Measurements from ENCODE around the gene DLX6.

Gene DLX6

DNA sequence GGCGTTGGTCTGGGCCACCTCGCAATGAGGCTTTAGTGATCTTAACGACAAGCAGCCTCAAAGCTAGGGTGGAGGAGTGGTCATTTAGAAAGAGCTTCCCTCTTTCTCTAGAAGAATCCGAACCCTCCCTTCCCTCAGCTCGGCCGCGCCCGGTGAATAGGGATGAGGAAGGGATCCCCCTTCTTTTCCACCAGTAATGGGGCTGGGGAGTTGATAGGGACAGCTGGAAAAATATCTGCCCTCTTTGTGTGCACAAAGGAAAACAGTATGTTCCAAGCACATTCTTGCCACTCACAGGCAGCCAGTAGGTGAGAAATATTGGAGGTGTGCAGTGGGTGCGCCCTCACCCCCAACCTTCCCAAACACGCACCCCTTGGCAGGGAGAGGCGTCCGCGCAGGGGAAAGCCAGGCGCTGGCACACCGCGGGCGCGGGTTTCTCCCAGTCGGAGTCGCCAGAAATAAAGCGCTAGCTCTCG is 12.8 kb downstream of the DLX6 start:
- in situ Hi-C loops (cut with HindIII; ENCODE audit: low pct_ligation_motif_present, low sequenced_read_pairs), result no loop called here
- TF ChIP-seq, protein P1, sequence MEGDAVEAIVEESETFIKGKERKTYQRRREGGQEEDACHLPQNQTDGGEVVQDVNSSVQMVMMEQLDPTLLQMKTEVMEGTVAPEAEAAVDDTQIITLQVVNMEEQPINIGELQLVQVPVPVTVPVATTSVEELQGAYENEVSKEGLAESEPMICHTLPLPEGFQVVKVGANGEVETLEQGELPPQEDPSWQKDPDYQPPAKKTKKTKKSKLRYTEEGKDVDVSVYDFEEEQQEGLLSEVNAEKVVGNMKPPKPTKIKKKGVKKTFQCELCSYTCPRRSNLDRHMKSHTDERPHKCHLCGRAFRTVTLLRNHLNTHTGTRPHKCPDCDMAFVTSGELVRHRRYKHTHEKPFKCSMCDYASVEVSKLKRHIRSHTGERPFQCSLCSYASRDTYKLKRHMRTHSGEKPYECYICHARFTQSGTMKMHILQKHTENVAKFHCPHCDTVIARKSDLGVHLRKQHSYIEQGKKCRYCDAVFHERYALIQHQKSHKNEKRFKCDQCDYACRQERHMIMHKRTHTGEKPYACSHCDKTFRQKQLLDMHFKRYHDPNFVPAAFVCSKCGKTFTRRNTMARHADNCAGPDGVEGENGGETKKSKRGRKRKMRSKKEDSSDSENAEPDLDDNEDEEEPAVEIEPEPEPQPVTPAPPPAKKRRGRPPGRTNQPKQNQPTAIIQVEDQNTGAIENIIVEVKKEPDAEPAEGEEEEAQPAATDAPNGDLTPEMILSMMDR (IDR thresholded peaks at IDR 0.05; ENCODE audit: low read depth, low read length, missing control alignments), result no peak
- Histone ChIP-seq H3K4me3 (ENCODE audit: low read depth, low read length) (no peak overlapping the region), H3K27ac (no peak overlapping the region), H3K27me3 (replicated peaks) (peaks cover 93% of the 10 kb centered on the region), H3K36me3 (replicated peaks) (no peaks in the 10 kb centered on the region)
- no peak for DNase-seq

DNA sequence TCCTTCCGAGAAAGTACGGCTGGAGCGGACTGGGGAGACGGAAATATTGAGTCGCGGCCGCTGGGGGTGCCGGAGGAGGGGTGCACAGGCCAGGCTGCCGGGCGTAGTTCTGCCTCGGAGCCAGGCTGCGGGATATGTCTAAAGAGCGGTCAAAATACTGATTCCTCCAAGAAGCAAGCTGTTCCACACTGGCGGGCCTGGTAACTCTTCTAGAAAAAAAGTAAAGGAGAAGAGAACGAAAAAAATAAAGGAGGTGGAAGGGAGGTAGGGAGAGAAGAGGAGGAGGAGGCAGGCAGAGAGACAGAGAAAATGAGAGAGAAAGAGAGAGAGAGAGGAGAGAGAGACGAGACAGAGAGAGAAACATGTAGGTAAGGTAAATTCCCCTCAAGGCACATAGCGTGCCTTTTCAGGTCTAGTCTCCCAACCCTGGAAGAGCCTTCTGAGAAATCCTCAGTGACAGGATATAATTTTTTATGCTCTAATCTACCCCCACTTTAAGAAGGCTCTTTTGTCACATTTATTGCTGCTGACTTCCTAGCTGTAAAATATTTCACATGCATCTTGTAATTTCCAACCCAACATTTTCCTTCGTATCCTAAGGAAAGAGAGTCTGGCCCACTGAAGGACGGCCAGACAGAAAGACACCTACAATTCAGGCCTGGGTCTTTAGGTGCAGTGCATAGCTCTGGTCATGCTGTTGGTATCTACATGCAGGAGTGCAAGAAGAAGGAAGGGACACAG is 13.6 kb downstream of the DLX6 start:
- TF ChIP-seq, protein P1 (IDR thresholded peaks at IDR 0.05; ENCODE audit: low read depth, low read length, missing control alignments), result no peak
- no peaks in the 10 kb centered on the region for H3K36me3 ChIP-seq (replicated peaks)
- H3K27ac ChIP-seq, result no peak overlapping the region
- DNase-seq, result no peak
- peaks cover 96% of the 10 kb centered on the region for H3K27me3 ChIP-seq (replicated peaks)
- in situ Hi-C loops (cut with HindIII; ENCODE audit: low pct_ligation_motif_present, low sequenced_read_pairs), result no loop called here
- H3K4me3 ChIP-seq (ENCODE audit: low read depth, low read length), result no peak overlapping the region

DNA sequence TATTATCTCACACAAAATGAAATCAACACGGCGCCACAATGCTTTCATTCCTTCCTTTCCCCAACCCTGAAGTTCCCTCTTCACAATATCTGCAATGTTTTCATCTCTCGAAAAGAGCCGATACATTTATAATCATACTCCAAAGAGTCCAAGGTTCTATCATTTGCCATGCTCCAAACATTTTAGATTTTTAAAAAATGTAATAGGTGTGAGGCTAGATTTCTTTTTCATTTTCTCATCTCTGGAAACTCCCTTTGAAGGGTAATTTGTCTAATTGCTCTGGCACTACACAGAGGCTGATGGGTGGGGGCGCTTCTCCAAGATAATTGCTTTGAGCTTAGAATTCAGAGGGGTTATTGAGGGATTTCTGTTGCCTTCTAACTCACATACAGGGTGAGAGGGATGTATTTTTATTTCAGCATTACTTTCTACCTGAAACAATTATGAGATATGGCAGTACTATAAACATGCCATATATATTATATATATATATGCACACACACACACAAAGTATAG is 14.4 kb downstream of the DLX6 start:
- in situ Hi-C loops (cut with HindIII; ENCODE audit: low pct_ligation_motif_present, low sequenced_read_pairs), result no loop called here
- TF ChIP-seq, protein P1 (IDR thresholded peaks at IDR 0.05; ENCODE audit: low read depth, low read length, missing control alignments), result no peak
- DNase-seq, result no peak
- Histone ChIP-seq H3K27me3 (replicated peaks) (peaks cover 97% of the 10 kb centered on the region), H3K27ac (no peak overlapping the region), H3K36me3 (replicated peaks) (no peaks in the 10 kb centered on the region), H3K4me3 (ENCODE audit: low read depth, low read length) (no peak overlapping the region)

DNA sequence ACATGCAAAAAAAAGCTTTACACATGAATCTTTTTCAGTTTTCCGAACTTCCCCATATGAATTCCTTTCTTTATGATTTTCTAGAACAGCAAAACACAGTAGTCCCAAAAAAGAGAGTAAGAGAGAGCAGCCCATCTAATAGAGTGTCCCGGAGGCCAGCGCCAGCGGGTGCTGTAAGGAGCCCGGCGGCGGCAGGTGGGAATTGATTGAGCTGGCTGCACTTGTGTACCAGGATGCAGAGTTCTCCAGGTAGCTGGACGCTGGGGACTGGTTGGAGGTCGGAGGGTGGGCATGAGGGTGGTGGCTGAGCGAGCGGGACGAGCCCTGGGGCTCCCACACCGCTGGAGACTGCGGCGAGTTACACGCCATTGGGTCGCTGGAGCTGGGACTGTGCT is 15.2 kb downstream of the DLX6 start:
- H3K27ac ChIP-seq, result no peak overlapping the region
- in situ Hi-C loops (cut with HindIII; ENCODE audit: low pct_ligation_motif_present, low sequenced_read_pairs), result no loop called here
- peaks cover 97% of the 10 kb centered on the region for H3K27me3 ChIP-seq (replicated peaks)
- H3K4me3 ChIP-seq (ENCODE audit: low read depth, low read length), result no peak overlapping the region
- TF ChIP-seq, protein P1 (IDR thresholded peaks at IDR 0.05; ENCODE audit: low read depth, low read length, missing control alignments), result no peak
- no peak for DNase-seq
- H3K36me3 ChIP-seq (replicated peaks), result no peaks in the 10 kb centered on the region

DNA sequence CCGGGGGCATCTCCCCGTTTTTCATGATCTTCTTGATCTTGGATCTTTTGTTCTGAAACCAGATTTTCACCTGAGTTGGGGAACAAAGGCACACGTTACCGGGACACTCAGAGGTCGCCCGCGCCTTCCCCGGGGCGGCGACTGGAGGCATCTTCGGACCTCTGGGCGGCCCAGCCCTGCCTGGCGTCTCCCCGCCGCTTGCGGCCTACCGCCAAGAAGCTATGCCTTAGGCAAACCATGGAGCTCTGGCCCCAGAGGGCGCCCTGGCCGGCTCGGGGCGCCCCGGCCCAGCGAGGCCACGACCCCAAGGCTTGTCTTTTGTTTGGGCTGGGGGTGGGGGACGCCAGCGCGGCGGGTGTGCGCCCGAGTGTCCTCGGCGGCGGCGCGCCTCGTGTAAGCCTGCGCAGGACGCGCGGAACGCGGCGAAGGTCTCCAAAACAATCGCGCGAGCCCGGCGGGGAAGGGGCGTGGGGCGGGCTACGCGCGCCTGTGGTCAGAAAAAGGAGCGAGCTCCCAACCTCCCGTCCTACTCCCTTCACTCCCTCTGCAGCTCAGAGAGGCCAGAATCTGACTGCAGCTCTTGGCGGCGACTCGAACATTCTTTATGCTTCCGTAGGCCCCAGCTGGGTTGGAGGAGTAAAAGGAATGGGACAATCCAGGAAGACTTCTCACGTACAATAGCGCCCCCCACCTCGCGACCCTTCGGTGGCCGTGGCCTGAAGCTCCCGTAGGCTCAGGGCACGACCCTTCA is 15.8 kb downstream of the DLX6 start:
- Histone ChIP-seq H3K27ac (no peak overlapping the region), H3K36me3 (replicated peaks) (no peaks in the 10 kb centered on the region), H3K4me3 (ENCODE audit: low read depth, low read length) (no peak overlapping the region), H3K27me3 (replicated peaks) (peaks cover 98% of the 10 kb centered on the region)
- in situ Hi-C loops (cut with HindIII; ENCODE audit: low pct_ligation_motif_present, low sequenced_read_pairs), result no loop called here
- TF ChIP-seq, protein P1 (IDR thresholded peaks at IDR 0.05; ENCODE audit: low read depth, low read length, missing control alignments), result no peak
- no peak for DNase-seq
